Ovary (tissue), 3 donors: ENCODE measurements around the gene FOSL1.

Experiments used
- CTCF ChIP-seq, 3 donors: fragments of 450-650 bp in 2 of 3; fragments of 200-600 bp in 1 of 3; IDR thresholded peaks; one replicate each; pipeline versions ENCODE4 v1.5.1 to v1.8.0; 2016 to 2022; ENCODE audit warnings: antibody characterized with exemption in 3 of 3, mild to moderate bottlenecking in 1 of 3
- EP300 ChIP-seq: sonication (generic); formaldehyde crosslinking; IDR thresholded peaks from one replicate; pipeline ENCODE4 v1.6.1; 2017; ENCODE audit warnings: antibody characterized with exemption
- POLR2A ChIP-seq: fragments of 450-650 bp; IDR thresholded peaks from one replicate; pipeline ENCODE4 v1.6.1; 2017; ENCODE audit warnings: antibody characterized with exemption, mild to moderate bottlenecking, moderate library complexity
- donor health status: DM: no; HTN: no; CAD: no.

GRCh38 chr11:65928667-65929066, 28.5 kb upstream of the FOSL1 start:
- TF ChIP-seq CTCF (IDR thresholded peaks at IDR 0.05) (no peak), POLR2A (no peak), EP300 (no peak)
